Transverse colon (tissue), 4 donors: Measurements from ENCODE around the gene BIRC6.

ENCODE experiments used
- CTCF ChIP-seq, 5 experiments: fragments of 200-600 bp in 3 of 5; fragments of 450-650 bp in 2 of 5; sonication (generic) in 3 of 5; IDR thresholded peaks; 1 replicate in 2 of 5; 2 replicates in 3 of 5; pipeline ENCODE4 v1.5.1; 2016 to 2017; ENCODE audit warnings: antibody characterized with exemption in 5 of 5, inconsistent platforms in 3 of 5, mild to moderate bottlenecking in 2 of 5, moderate library complexity in 1 of 5
- EP300 ChIP-seq: sonication (generic); formaldehyde crosslinking; IDR thresholded peaks from one replicate; pipeline ENCODE4 v1.6.1; 2017; ENCODE audit warnings: antibody characterized with exemption, low read depth
- POLR2A ChIP-seq: fragments of 450-650 bp; IDR thresholded peaks from one replicate; pipeline ENCODE4 v1.6.1; 2016; ENCODE audit warnings: antibody characterized with exemption, mild to moderate bottlenecking, moderate library complexity
- POLR2AphosphoS5 ChIP-seq, 3 donors: sonication (generic); formaldehyde crosslinking; IDR thresholded peaks; one replicate each; pipeline ENCODE4 v1.6.1; 2016; ENCODE audit warnings: antibody characterized with exemption in 3 of 3

- no peak for TF ChIP-seq CTCF (IDR thresholded peaks at IDR 0.05)
- TF ChIP-seq EP300: no peak
- no peak for TF ChIP-seq POLR2A
- no peak for TF ChIP-seq POLR2AphosphoS5 (IDR thresholded peaks at IDR 0.05)
These were observed 95.7 kb downstream of the BIRC6 start for GRCh38 chr2:32452338-32453064.
